Colonic mucosa (tissue), 4 donors: ENCODE data around the gene GTF3C5. TPM values are rescaled to one million over a fixed set of nuclear protein-coding genes. Genes with fewer than 3 reads are reported as not detected.
"Not testable (repeated sequence)": the region's sequence is repeated elsewhere in the genome, so short reads cannot be mapped to it uniquely, and the experiment has no call there.

ENCODE experiments used
- DNase-seq: peaks from one replicate; pipeline ENCODE4 v3.0.0-alpha.2; 2020
- H3K27ac ChIP-seq: fragments of 200-600 bp; one replicate; pipeline ENCODE4 v1.8.0; 2021
- H3K27me3 ChIP-seq: fragments of 200-600 bp; one replicate; pipeline ENCODE4 v1.8.0; 2021
- H3K36me3 ChIP-seq: fragments of 200-600 bp; one replicate; pipeline ENCODE4 v1.8.0; 2021
- H3K4me1 ChIP-seq: fragments of 200-600 bp; one replicate; pipeline ENCODE4 v1.8.0; 2021; ENCODE audit warnings: mild to moderate bottlenecking
- H3K4me3 ChIP-seq: fragments of 200-600 bp; one replicate; pipeline ENCODE4 v1.8.0; 2021
- H3K9ac ChIP-seq, 2 donors: one replicate each; pipeline ENCODE4 v1.7.0; 2013; ENCODE audit warnings: control low read depth in 2 of 2, low read depth in 2 of 2, low read length in 2 of 2
- H3K9me3 ChIP-seq: fragments of 200-600 bp; one replicate; pipeline ENCODE4 v1.8.0; 2021
- CTCF ChIP-seq: fragments of 200-600 bp; IDR thresholded peaks from one replicate; pipeline ENCODE4 v1.8.0; 2022; ENCODE audit warnings: antibody characterized with exemption, mild to moderate bottlenecking
- intact Hi-C: fragments of 100-400 bp; cut with DNase I; formaldehyde crosslinking; loops from one replicate; pipeline ENCODE4 v1.14.1; 2022
- total RNA-seq, 2 donors: library from RNA; stranded (reverse); fragmentation: NEBNext Ultra II Directional in 1 of 2; extraction: Animal tissue kit (Norgen Biotek cat#: 25700) in 1 of 2; gene quantifications; one replicate each; pipeline ENCODE4 v1.2.1, GENCODE V29; 2021
- donor health status: healthy.
- donor health status: DM: no; HTN: no; CAD: no.
- donor health status: DM: no; HTN: no; CAD: no.

GTF3C5 gene
- total RNA-seq, 2 donors from 2014 or later = 42.3 to 70.9 TPM

GRCh38 chr9:133083688-133084087, 52.9 kb downstream of the GTF3C5 start:
- not testable (repeated sequence) for H3K4me3 ChIP-seq

GRCh38 chr9:133086212-133086860, 55.5 kb downstream of the GTF3C5 start:
- H3K9me3 ChIP-seq, H3K27ac ChIP-seq, H3K9ac ChIP-seq, DNase-seq, intact Hi-C loops, H3K27me3 ChIP-seq, H3K4me1 ChIP-seq, H3K36me3 ChIP-seq, H3K4me3 ChIP-seq: not testable (repeated sequence)

More at GRCh38 chr9:133083688-133084087, 52.9 kb downstream of the GTF3C5 start:
- H3K27me3 ChIP-seq, H3K9me3 ChIP-seq, DNase-seq, H3K36me3 ChIP-seq, intact Hi-C loops, H3K27ac ChIP-seq, H3K4me1 ChIP-seq, H3K9ac ChIP-seq: not testable (repeated sequence)

GRCh38 chr9:133086894-133087293, 56.1 kb downstream of the GTF3C5 start:
- H3K9me3 ChIP-seq = no peaks in the 10 kb centered on the region
- no peak overlapping the region for H3K27ac ChIP-seq
- intact Hi-C loops = no loop called here
- TF ChIP-seq CTCF = no peak
- H3K27me3 ChIP-seq = no peaks in the 10 kb centered on the region
- H3K4me3 ChIP-seq = no peak overlapping the region
- no peaks in the 10 kb centered on the region for H3K36me3 ChIP-seq
- no peak for DNase-seq
- H3K9ac ChIP-seq = no peak overlapping the region
- no peaks in the 10 kb centered on the region for H3K4me1 ChIP-seq

- Histone ChIP-seq H3K9me3 (no peaks in the 10 kb centered on the region), H3K4me3 (no peak overlapping the region), H3K27ac (no peak overlapping the region), H3K4me1 (no peaks in the 10 kb centered on the region), H3K27me3 (no peaks in the 10 kb centered on the region), H3K9ac (no peak overlapping the region), H3K36me3 (no peaks in the 10 kb centered on the region)
- DNase-seq = no peak
- intact Hi-C loops = no loop called here
- no peak for TF ChIP-seq CTCF
Observed at GRCh38 chr9:133087429-133088145, 56.8 kb downstream of the GTF3C5 start.

- no peak for TF ChIP-seq CTCF
- H3K4me1 ChIP-seq = no peaks in the 10 kb centered on the region
- H3K9ac ChIP-seq = no peak overlapping the region
- H3K9me3 ChIP-seq = no peaks in the 10 kb centered on the region
- no peaks in the 10 kb centered on the region for H3K36me3 ChIP-seq
- no peaks in the 10 kb centered on the region for H3K27me3 ChIP-seq
- no peak overlapping the region for H3K4me3 ChIP-seq
- no peak overlapping the region for H3K27ac ChIP-seq
- intact Hi-C loops = no loop called here
- DNase-seq = no peak
Observed at GRCh38 chr9:133088146-133088750, 57.5 kb downstream of the GTF3C5 start.

GRCh38 chr9:133088756-133089155, 58.0 kb downstream of the GTF3C5 start:
- intact Hi-C loops = no loop called here
- Histone ChIP-seq H3K9ac (no peak overlapping the region), H3K4me3 (no peak overlapping the region), H3K36me3 (no peaks in the 10 kb centered on the region), H3K27ac (no peak overlapping the region), H3K9me3 (no peaks in the 10 kb centered on the region), H3K27me3 (no peaks in the 10 kb centered on the region), H3K4me1 (no peaks in the 10 kb centered on the region)
- TF ChIP-seq CTCF = no peak
- no peak for DNase-seq
